Measurements from ENCODE around the gene MRPL50. TPM values are rescaled to one million over a fixed set of nuclear protein-coding genes. Genes with fewer than 3 reads are reported as not detected.

The MRPL50 gene
- total RNA-seq, 2 donors from 2014 or later, result 6.6 TPM

GRCh38 chr9:101432171-101432570, 33.8 kb upstream of the MRPL50 start:
- Mint-ChIP-seq H3K4me3 (no peak overlapping the region), H3K4me1 (no peaks in the 10 kb centered on the region), H3K36me3 (ENCODE audit: low read depth) (no peaks in the 10 kb centered on the region), H3K27me3 (peaks cover 28% of the 10 kb centered on the region), H3K27ac (no peak overlapping the region)
- no peaks in the 10 kb centered on the region for H3K9me3 ChIP-seq (ENCODE audit: control insufficient read depth, low read length, poor library complexity, severe bottlenecking)
- no peak for ATAC-seq
- no peak for DNase-seq

GRCh38 chr9:101429736-101430135, 31.3 kb upstream of the MRPL50 start:
- no peak for ATAC-seq
- peaks cover 10% of the 10 kb centered on the region for H3K27me3 Mint-ChIP-seq
- no peak for DNase-seq
- H3K36me3 Mint-ChIP-seq (ENCODE audit: low read depth), result no peaks in the 10 kb centered on the region
- no peak overlapping the region for H3K27ac Mint-ChIP-seq
- no peaks in the 10 kb centered on the region for H3K9me3 ChIP-seq (ENCODE audit: control insufficient read depth, low read length, poor library complexity, severe bottlenecking)
- no peak overlapping the region for H3K4me3 Mint-ChIP-seq
- no peaks in the 10 kb centered on the region for H3K4me1 Mint-ChIP-seq

DNA sequence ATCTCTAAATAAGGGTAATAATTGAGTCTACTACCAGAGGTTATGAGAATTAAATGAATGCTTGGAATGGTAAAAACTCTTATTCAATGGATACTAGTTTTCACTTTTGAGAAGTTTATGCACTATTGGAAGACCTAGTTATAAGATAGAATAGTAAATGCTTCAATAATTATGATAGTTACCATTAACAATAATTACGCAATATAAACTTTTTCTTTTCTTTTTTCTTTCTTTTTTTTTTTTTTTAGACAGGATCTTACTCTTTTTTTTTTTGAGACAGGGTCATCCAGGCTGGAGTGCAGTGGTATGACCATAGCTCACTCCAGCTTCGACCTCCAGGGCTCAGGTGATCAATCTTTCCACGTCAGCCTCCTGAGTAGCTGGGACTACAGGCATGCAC, 30.5 kb upstream of the MRPL50 start:
- no peaks in the 10 kb centered on the region for H3K4me1 Mint-ChIP-seq
- DNase-seq, result no peak
- H3K9me3 ChIP-seq (ENCODE audit: control insufficient read depth, low read length, poor library complexity, severe bottlenecking), result no peaks in the 10 kb centered on the region
- peaks cover 4% of the 10 kb centered on the region for H3K27me3 Mint-ChIP-seq
- no peaks in the 10 kb centered on the region for H3K36me3 Mint-ChIP-seq (ENCODE audit: low read depth)
- H3K27ac Mint-ChIP-seq, result no peak overlapping the region
- H3K4me3 Mint-ChIP-seq, result no peak overlapping the region
- ATAC-seq, result no peak

DNA sequence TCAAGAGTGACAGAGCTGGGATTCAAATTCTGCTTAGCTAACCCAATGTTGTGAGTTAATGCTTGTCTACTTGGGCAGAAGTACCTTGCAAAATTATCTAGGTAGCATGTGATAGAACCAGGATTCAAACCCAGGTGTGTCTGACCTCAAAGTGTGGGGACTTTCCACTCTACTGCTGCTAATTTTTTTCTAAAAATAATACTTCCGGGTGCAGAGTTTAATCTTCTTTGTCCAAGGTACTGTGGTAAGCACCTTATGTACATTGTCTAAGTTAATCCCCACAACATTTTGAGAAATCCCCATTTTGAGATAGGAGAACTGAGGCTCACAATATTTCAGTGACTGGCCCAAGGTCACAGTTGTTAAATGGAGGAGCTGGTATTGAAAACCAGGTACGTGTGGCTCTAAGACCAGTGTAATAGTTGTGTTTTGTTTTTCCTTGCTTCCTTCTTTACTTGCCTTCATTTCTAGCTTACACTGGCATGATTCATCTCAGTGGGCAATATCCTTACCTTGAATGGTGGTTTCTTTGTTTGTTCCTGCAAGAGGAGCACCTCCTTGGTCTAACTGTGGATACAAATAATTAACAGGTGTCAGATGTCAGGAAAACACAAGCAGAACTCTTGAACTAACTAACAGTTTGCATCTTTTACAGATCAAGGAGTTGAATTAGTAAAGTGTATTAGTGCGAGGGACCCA, 29.7 kb upstream of the MRPL50 start:
- no peaks in the 10 kb centered on the region for H3K4me1 Mint-ChIP-seq
- DNase-seq (no peak), ATAC-seq (no peak)
- no peaks in the 10 kb centered on the region for H3K36me3 Mint-ChIP-seq (ENCODE audit: low read depth)
- peaks cover 2% of the 10 kb centered on the region for H3K9me3 ChIP-seq (ENCODE audit: control insufficient read depth, low read length, poor library complexity, severe bottlenecking)
- H3K27me3 Mint-ChIP-seq, result no peaks in the 10 kb centered on the region
- H3K4me3 Mint-ChIP-seq, result no peak overlapping the region
- H3K27ac Mint-ChIP-seq, result no peak overlapping the region

GRCh38 chr9:101427358-101427757, 28.9 kb upstream of the MRPL50 start:
- peaks cover 3% of the 10 kb centered on the region for H3K9me3 ChIP-seq (ENCODE audit: control insufficient read depth, low read length, poor library complexity, severe bottlenecking)
- no peak overlapping the region for H3K4me3 Mint-ChIP-seq
- H3K4me1 Mint-ChIP-seq, result no peaks in the 10 kb centered on the region
- no peak for DNase-seq
- no peak for ATAC-seq
- H3K27ac Mint-ChIP-seq, result no peak overlapping the region
- H3K27me3 Mint-ChIP-seq, result no peaks in the 10 kb centered on the region
- H3K36me3 Mint-ChIP-seq (ENCODE audit: low read depth), result no peaks in the 10 kb centered on the region

GRCh38 chr9:101421653-101422065, 23.2 kb upstream of the MRPL50 start:
- H3K27me3 Mint-ChIP-seq, result no peaks in the 10 kb centered on the region
- DNase-seq, result no peak
- ATAC-seq, result no peak
- peaks cover 4% of the 10 kb centered on the region for H3K36me3 Mint-ChIP-seq (ENCODE audit: low read depth)
- H3K4me1 Mint-ChIP-seq, result no peaks in the 10 kb centered on the region
- peaks cover 10% of the 10 kb centered on the region for H3K9me3 ChIP-seq (ENCODE audit: control insufficient read depth, low read length, poor library complexity, severe bottlenecking)
- no peak overlapping the region for H3K27ac Mint-ChIP-seq
- no peak overlapping the region for H3K4me3 Mint-ChIP-seq

GRCh38 chr9:101419863-101420262, 21.4 kb upstream of the MRPL50 start:
- DNase-seq, result no peak
- H3K4me3 Mint-ChIP-seq, result no peak overlapping the region
- H3K36me3 Mint-ChIP-seq (ENCODE audit: low read depth), result peaks cover 4% of the 10 kb centered on the region
- peaks cover 17% of the 10 kb centered on the region for H3K9me3 ChIP-seq (ENCODE audit: control insufficient read depth, low read length, poor library complexity, severe bottlenecking)
- no peaks in the 10 kb centered on the region for H3K4me1 Mint-ChIP-seq
- no peaks in the 10 kb centered on the region for H3K27me3 Mint-ChIP-seq
- no peak for ATAC-seq
- H3K27ac Mint-ChIP-seq, result no peak overlapping the region

- ATAC-seq (no peak), DNase-seq (no peak)
- Mint-ChIP-seq H3K4me1 (no peaks in the 10 kb centered on the region), H3K4me3 (no peak overlapping the region), H3K36me3 (ENCODE audit: low read depth) (peaks cover 7% of the 10 kb centered on the region), H3K27ac (no peak overlapping the region), H3K27me3 (no peaks in the 10 kb centered on the region)
- H3K9me3 ChIP-seq (ENCODE audit: control insufficient read depth, low read length, poor library complexity, severe bottlenecking), result peaks cover 17% of the 10 kb centered on the region
These were observed 20.4 kb upstream of the MRPL50 start for GRCh38 chr9:101418518-101419430.

GRCh38 chr9:101417977-101418376, 19.6 kb upstream of the MRPL50 start:
- H3K27ac Mint-ChIP-seq, result no peak overlapping the region
- no peak for DNase-seq
- peaks cover 14% of the 10 kb centered on the region for H3K9me3 ChIP-seq (ENCODE audit: control insufficient read depth, low read length, poor library complexity, severe bottlenecking)
- no peak overlapping the region for H3K4me3 Mint-ChIP-seq
- H3K4me1 Mint-ChIP-seq, result no peaks in the 10 kb centered on the region
- ATAC-seq, result no peak
- H3K27me3 Mint-ChIP-seq, result no peaks in the 10 kb centered on the region
- H3K36me3 Mint-ChIP-seq (ENCODE audit: low read depth), result peaks cover 7% of the 10 kb centered on the region

GRCh38 chr9:101417389-101417788, 19.0 kb upstream of the MRPL50 start:
- H3K4me3 Mint-ChIP-seq, result no peak overlapping the region
- H3K36me3 Mint-ChIP-seq (ENCODE audit: low read depth), result peaks cover 9% of the 10 kb centered on the region
- no peaks in the 10 kb centered on the region for H3K4me1 Mint-ChIP-seq
- ATAC-seq (no peak), DNase-seq (no peak)
- H3K27ac Mint-ChIP-seq, result no peak overlapping the region
- H3K9me3 ChIP-seq (ENCODE audit: control insufficient read depth, low read length, poor library complexity, severe bottlenecking), result peaks cover 13% of the 10 kb centered on the region
- H3K27me3 Mint-ChIP-seq, result no peaks in the 10 kb centered on the region

GRCh38 chr9:101415578-101415977, 17.2 kb upstream of the MRPL50 start:
- peaks cover 21% of the 10 kb centered on the region for H3K9me3 ChIP-seq (ENCODE audit: control insufficient read depth, low read length, poor library complexity, severe bottlenecking)
- Mint-ChIP-seq H3K27ac (no peak overlapping the region), H3K4me1 (no peaks in the 10 kb centered on the region), H3K36me3 (ENCODE audit: low read depth) (peaks cover 9% of the 10 kb centered on the region), H3K4me3 (no peak overlapping the region), H3K27me3 (no peaks in the 10 kb centered on the region)
- no peak for DNase-seq
- no peak for ATAC-seq

GRCh38 chr9:101414839-101415238, 16.4 kb upstream of the MRPL50 start:
- peaks cover 20% of the 10 kb centered on the region for H3K9me3 ChIP-seq (ENCODE audit: control insufficient read depth, low read length, poor library complexity, severe bottlenecking)
- Mint-ChIP-seq H3K4me1 (no peaks in the 10 kb centered on the region), H3K27ac (no peak overlapping the region), H3K36me3 (ENCODE audit: low read depth) (peaks cover 9% of the 10 kb centered on the region), H3K27me3 (no peaks in the 10 kb centered on the region), H3K4me3 (no peak overlapping the region)
- ATAC-seq (no peak), DNase-seq (no peak)

DNA sequence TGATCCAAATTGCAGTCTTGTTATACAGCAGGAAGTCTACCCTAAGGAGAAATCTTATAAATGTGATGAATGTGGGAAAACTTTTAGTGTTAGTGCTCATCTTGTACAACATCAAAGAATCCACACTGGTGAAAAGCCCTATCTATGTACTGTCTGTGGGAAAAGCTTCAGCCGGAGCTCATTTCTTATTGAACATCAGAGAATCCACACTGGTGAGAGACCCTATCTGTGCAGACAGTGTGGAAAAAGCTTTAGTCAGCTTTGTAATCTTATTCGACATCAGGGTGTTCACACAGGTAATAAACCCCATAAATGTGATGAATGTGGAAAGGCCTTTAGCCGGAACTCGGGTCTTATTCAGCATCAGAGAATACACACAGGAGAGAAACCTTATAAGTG, 10.7 kb upstream of the MRPL50 start:
- H3K9me3 ChIP-seq (ENCODE audit: control insufficient read depth, low read length, poor library complexity, severe bottlenecking), result peaks cover 45% of the 10 kb centered on the region
- Mint-ChIP-seq H3K27ac (no peak overlapping the region), H3K36me3 (ENCODE audit: low read depth) (peaks cover 10% of the 10 kb centered on the region), H3K27me3 (no peaks in the 10 kb centered on the region), H3K4me3 (no peak overlapping the region), H3K4me1 (no peaks in the 10 kb centered on the region)
- no peak for DNase-seq
- no peak for ATAC-seq

Measured in T-helper 17 cell (primary cell).